Thyroid gland (tissue), 4 donors: ENCODE results near the gene APOL6.

ENCODE experiments used
- CTCF ChIP-seq, 6 experiments: fragments of 200-600 bp in 3 of 6; fragments of 450-650 bp in 3 of 6; sonication (generic) in 3 of 6; IDR thresholded peaks; one replicate each; pipeline ENCODE4 v1.5.1; 2016 to 2019; ENCODE audit warnings: antibody characterized with exemption in 6 of 6, mild to moderate bottlenecking in 2 of 6, inconsistent platforms in 1 of 6, moderate library complexity in 1 of 6
- POLR2A ChIP-seq, 2 donors: fragments of 450-650 bp; IDR thresholded peaks; one replicate each; pipeline ENCODE4 v1.6.1; 2017; ENCODE audit warnings: antibody characterized with exemption in 2 of 2, mild to moderate bottlenecking in 2 of 2, moderate library complexity in 1 of 2

- TF ChIP-seq CTCF (IDR thresholded peaks at IDR 0.05) (no peak), POLR2A (IDR thresholded peaks at IDR 0.05) (no peak)
These were observed 19.5 kb upstream of the APOL6 start for GRCh38 chr22:35628732-35629131.
